Gastroesophageal sphincter (tissue), 4 donors: ENCODE data around the gene ZNF507. TPM values are rescaled to one million over a fixed set of nuclear protein-coding genes. Genes with fewer than 3 reads are reported as not detected.

Experiments
- ATAC-seq: fragments of 150-250 bp; one replicate; pipeline ENCODE4 v1.9.1; 2016; ENCODE audit warnings: mild to moderate bottlenecking, moderate library complexity
- H3K27ac ChIP-seq, 4 donors: fragments of 200-600 bp; sonication (generic) in 3 of 4; 1 replicate in 3 of 4; 2 replicates in 1 of 4; pipeline ENCODE4 v1.5.1; 2016 to 2019
- H3K27me3 ChIP-seq: fragments of 200-600 bp; sonication (generic); one replicate; pipeline ENCODE4 v1.5.1; 2019
- H3K36me3 ChIP-seq, 2 donors: fragments of 200-600 bp; sonication (generic); one replicate each; pipeline ENCODE4 v1.5.1; 2019; ENCODE audit warnings: control low read depth in 1 of 2
- H3K4me1 ChIP-seq, 3 donors: fragments of 200-600 bp; sonication (generic); 1 replicate in 2 of 3; 2 replicates in 1 of 3; pipeline ENCODE4 v1.5.1; 2016 to 2019; ENCODE audit warnings: control low read depth in 2 of 3
- H3K4me3 ChIP-seq, 2 donors: fragments of 200-600 bp; sonication (generic); one replicate each; pipeline ENCODE4 v1.5.1; 2019; ENCODE audit warnings: mild to moderate bottlenecking in 1 of 2, moderate library complexity in 1 of 2
- H3K9me3 ChIP-seq, 3 donors: fragments of 200-600 bp; sonication (generic); one replicate each; pipeline ENCODE4 v1.5.1; 2017 to 2019; ENCODE audit warnings: control low read depth in 2 of 3
- EP300 ChIP-seq: sonication (generic); formaldehyde crosslinking; IDR thresholded peaks from one replicate; pipeline ENCODE4 v1.6.1; 2017; ENCODE audit warnings: antibody characterized with exemption, mild to moderate bottlenecking
- POLR2A ChIP-seq, 2 donors: fragments of 450-650 bp; IDR thresholded peaks; one replicate each; pipeline ENCODE4 v1.6.1; 2017; ENCODE audit warnings: antibody characterized with exemption in 2 of 2, mild to moderate bottlenecking in 2 of 2, moderate library complexity in 1 of 2
- POLR2AphosphoS5 ChIP-seq: sonication (generic); formaldehyde crosslinking; IDR thresholded peaks from one replicate; pipeline ENCODE4 v1.6.1; 2017; ENCODE audit warnings: antibody characterized with exemption
- WGBS, 2 donors: methylation state at CpG; one replicate each; pipeline ENCODE4 v1.1.5; 2018; ENCODE audit warnings: low coverage in 1 of 2; 5-methylcytosine and 5-hydroxymethylcytosine counted together
- total RNA-seq, 4 donors: library from RNA; depleted of rRNA; stranded (reverse); fragments of >200 nt; gene quantifications; one replicate each; pipeline ENCODE4 v1.1.0, GENCODE V29; 2016
- TF ChIP-seq, protein P1 (sequence below), 4 experiments: fragments of 200-600 bp in 2 of 4; fragments of 450-650 bp in 2 of 4; sonication (generic) in 1 of 4; IDR thresholded peaks; one replicate each; pipeline ENCODE4 v1.5.1; 2017 to 2019; ENCODE audit warnings: antibody characterized with exemption in 4 of 4, mild to moderate bottlenecking in 2 of 4, moderate library complexity in 2 of 4

Gene ZNF507
- total RNA-seq, 4 donors from 2014 or later, result 13.9 to 28.8 (median 22.3) TPM

DNA sequence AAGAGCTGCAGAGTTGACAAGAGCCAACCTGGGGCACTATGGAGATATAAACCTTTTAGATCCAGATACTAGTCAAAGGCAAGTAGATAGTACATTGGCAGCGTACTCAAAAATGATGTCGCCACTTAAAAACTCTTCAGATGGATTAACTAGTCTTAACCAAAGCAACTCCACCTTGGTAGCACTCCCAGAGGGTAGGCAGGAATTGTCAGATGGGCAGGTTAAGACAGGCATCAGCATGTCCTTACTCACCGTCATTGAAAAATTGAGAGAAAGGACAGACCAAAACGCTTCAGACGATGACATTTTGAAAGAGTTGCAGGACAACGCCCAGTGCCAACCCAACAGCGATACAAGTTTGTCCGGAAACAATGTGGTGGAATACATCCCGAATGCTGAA is 8.9 kb downstream of the ZNF507 start:
- peaks cover 9 to 84% of the 10 kb centered on the region in 2 donors for H3K36me3 ChIP-seq
- no peaks in the 10 kb centered on the region for H3K9me3 ChIP-seq
- H3K27ac ChIP-seq, result no peak overlapping the region
- H3K4me1 ChIP-seq, result peaks cover 0 to 41% (median 3%) of the 10 kb centered on the region in 3 donors
- TF ChIP-seq, protein P1, sequence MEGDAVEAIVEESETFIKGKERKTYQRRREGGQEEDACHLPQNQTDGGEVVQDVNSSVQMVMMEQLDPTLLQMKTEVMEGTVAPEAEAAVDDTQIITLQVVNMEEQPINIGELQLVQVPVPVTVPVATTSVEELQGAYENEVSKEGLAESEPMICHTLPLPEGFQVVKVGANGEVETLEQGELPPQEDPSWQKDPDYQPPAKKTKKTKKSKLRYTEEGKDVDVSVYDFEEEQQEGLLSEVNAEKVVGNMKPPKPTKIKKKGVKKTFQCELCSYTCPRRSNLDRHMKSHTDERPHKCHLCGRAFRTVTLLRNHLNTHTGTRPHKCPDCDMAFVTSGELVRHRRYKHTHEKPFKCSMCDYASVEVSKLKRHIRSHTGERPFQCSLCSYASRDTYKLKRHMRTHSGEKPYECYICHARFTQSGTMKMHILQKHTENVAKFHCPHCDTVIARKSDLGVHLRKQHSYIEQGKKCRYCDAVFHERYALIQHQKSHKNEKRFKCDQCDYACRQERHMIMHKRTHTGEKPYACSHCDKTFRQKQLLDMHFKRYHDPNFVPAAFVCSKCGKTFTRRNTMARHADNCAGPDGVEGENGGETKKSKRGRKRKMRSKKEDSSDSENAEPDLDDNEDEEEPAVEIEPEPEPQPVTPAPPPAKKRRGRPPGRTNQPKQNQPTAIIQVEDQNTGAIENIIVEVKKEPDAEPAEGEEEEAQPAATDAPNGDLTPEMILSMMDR (IDR thresholded peaks at IDR 0.05), result no peak
- TF ChIP-seq EP300 (no peak), POLR2A (IDR thresholded peaks at IDR 0.05) (no peak), POLR2AphosphoS5 (no peak)
- WGBS, 2 donors, result 95 to 99% methylated on average over 9 of the region's 9 CpGs
- no peak for ATAC-seq
- no peak overlapping the region for H3K4me3 ChIP-seq
- no peaks in the 10 kb centered on the region for H3K27me3 ChIP-seq

GRCh38 chr19:32355309-32355708 is 9.9 kb downstream of the ZNF507 start:
- Histone ChIP-seq H3K27me3 (no peaks in the 10 kb centered on the region), H3K9me3 (no peaks in the 10 kb centered on the region), H3K36me3 (peaks cover 9 to 84% of the 10 kb centered on the region in 2 donors), H3K4me1 (peaks cover 0 to 31% (median 3%) of the 10 kb centered on the region in 3 donors), H3K27ac (no peak overlapping the region), H3K4me3 (no peak overlapping the region)
- WGBS, 2 donors, result 93 to 100% methylated on average over 3 of the region's 3 CpGs
- ATAC-seq, result no peak
- TF ChIP-seq, protein P1 (IDR thresholded peaks at IDR 0.05), result no peak
- TF ChIP-seq POLR2AphosphoS5 (no peak), POLR2A (IDR thresholded peaks at IDR 0.05) (no peak), EP300 (no peak)

DNA sequence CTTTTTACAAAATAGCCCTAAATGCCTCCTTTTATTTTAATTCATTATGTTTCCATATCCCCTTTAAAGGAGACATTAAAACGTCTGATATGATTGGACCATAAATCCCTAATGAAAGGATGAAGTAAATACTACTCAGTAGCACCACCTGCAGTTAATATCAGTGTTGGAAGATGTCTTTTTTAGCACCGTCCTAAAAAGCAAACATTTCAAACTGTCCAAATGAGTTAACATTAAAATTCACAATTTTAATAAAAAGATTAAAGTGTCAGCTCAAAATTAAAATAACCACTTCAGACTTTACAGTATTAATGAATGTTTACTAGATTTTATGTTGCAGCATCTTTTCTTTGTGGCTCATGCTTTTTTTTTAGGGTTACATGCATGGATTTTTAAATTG is 12.3 kb downstream of the ZNF507 start:
- ATAC-seq, result no peak
- Histone ChIP-seq H3K36me3 (peaks cover 9 to 98% of the 10 kb centered on the region in 2 donors), H3K4me3 (no peak overlapping the region), H3K27ac (no peak overlapping the region), H3K27me3 (no peaks in the 10 kb centered on the region), H3K9me3 (no peaks in the 10 kb centered on the region), H3K4me1 (peaks cover 0 to 15% (median 3%) of the 10 kb centered on the region in 3 donors)
- TF ChIP-seq, protein P1 (IDR thresholded peaks at IDR 0.05), result no peak
- TF ChIP-seq POLR2AphosphoS5, result no peak
- TF ChIP-seq POLR2A (IDR thresholded peaks at IDR 0.05), result no peak
- TF ChIP-seq EP300, result no peak
- 0 to 9% methylated on average over 2 of the region's 2 CpGs for WGBS, 2 donors

DNA sequence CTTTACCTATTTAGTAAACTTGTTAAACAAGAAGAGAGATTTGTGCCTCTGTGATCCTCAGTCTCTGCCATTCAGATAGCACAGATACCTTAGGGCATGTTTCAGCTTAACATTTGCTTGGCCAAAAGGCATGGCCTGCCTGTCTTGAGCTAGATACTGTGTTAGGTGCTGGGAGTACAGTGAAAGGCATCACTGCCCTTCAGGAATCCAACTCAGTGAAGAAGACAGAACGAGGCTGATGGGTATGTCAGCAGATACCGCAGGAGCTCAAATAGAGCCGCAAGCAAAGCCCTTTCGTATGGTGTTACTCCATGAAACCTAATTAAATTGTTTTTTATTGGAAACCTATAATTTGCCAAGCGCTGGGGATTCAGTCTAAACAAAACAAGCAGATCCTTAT is 12.9 kb downstream of the ZNF507 start:
- peaks cover 7 to 95% of the 10 kb centered on the region in 2 donors for H3K36me3 ChIP-seq
- WGBS, 2 donors, result 95 to 98% methylated on average over 3 to 4 of the region's 5 CpGs

GRCh38 chr19:32359581-32359980 is 14.2 kb downstream of the ZNF507 start:
- Histone ChIP-seq H3K4me3 (no peak overlapping the region), H3K36me3 (peaks cover 5 to 90% of the 10 kb centered on the region in 2 donors), H3K27me3 (no peaks in the 10 kb centered on the region), H3K27ac (no peak overlapping the region), H3K9me3 (no peaks in the 10 kb centered on the region), H3K4me1 (peaks cover 8 to 33% (median 12%) of the 10 kb centered on the region in 3 donors)
- TF ChIP-seq EP300, result no peak
- TF ChIP-seq, protein P1 (IDR thresholded peaks at IDR 0.05), result no peak
- TF ChIP-seq POLR2A (IDR thresholded peaks at IDR 0.05), result no peak
- TF ChIP-seq POLR2AphosphoS5, result no peak
- ATAC-seq, result no peak
- 88 to 90% methylated on average over 7 to 9 of the region's 9 CpGs for WGBS, 2 donors

More for the DNA sequence above, 12.9 kb downstream of the ZNF507 start:
- no peak overlapping the region for H3K27ac ChIP-seq
- no peaks in the 10 kb centered on the region for H3K9me3 ChIP-seq
- H3K4me3 ChIP-seq, result no peak overlapping the region
- no peak for ATAC-seq
- TF ChIP-seq, protein P1 (IDR thresholded peaks at IDR 0.05), result no peak
- TF ChIP-seq EP300 (no peak), POLR2AphosphoS5 (no peak), POLR2A (IDR thresholded peaks at IDR 0.05) (no peak)
- no peaks in the 10 kb centered on the region for H3K27me3 ChIP-seq
- H3K4me1 ChIP-seq, result peaks cover 5 to 21% (median 8%) of the 10 kb centered on the region in 3 donors
